Measurements from ENCODE around the gene COL26A1. TPM values are rescaled to one million over a fixed set of nuclear protein-coding genes. Genes with fewer than 3 reads are reported as not detected.

Gene COL26A1
- total RNA-seq, 2 donors from 2014 or later, result not detected

DNA sequence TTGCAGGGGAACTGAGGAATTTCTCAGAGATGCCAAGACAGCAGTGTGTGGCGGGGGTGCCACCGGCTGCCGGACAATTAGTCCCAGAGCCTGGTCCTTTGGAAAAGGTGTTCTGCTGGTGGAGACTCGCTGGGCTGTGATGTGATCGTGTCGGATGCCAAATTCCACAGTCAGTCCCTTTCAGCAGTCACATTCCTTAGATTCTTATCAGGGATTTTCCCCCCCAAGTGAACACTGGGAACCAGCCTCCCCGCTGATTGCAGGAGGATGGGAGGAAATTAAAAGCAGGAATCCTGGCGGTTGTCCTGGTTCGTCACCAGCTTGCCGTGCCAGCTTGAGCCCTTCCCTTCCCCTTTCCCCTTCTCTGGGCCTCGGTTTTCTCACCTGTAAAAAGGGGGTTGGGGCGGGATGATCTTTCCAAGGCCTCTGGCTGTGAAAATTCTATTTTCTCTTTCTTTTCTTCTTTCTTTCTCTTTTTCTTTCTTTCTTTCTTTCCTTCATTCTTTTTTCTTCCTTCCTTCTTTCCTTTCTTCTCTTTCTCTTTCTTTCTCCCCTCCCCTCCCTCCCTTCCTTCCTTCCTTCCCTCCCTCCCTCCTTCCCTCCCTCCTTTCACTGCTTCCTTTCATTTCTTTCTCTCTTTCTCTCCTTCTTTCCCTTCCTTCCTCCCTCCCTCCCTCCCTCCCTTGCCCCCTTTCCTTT is 39.6 kb downstream of the COL26A1 start:
- Histone ChIP-seq H3K4me3 (no peak overlapping the region), H3K4me1 (peaks cover 0 to 6% of the 10 kb centered on the region in 2 donors), H3K36me3 (no peaks in the 10 kb centered on the region), H3K27me3 (no peaks in the 10 kb centered on the region), H3K9me3 (peaks cover 0 to 4% of the 10 kb centered on the region in 2 donors), H3K27ac (no peak overlapping the region)
- TF ChIP-seq, protein P1, sequence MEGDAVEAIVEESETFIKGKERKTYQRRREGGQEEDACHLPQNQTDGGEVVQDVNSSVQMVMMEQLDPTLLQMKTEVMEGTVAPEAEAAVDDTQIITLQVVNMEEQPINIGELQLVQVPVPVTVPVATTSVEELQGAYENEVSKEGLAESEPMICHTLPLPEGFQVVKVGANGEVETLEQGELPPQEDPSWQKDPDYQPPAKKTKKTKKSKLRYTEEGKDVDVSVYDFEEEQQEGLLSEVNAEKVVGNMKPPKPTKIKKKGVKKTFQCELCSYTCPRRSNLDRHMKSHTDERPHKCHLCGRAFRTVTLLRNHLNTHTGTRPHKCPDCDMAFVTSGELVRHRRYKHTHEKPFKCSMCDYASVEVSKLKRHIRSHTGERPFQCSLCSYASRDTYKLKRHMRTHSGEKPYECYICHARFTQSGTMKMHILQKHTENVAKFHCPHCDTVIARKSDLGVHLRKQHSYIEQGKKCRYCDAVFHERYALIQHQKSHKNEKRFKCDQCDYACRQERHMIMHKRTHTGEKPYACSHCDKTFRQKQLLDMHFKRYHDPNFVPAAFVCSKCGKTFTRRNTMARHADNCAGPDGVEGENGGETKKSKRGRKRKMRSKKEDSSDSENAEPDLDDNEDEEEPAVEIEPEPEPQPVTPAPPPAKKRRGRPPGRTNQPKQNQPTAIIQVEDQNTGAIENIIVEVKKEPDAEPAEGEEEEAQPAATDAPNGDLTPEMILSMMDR (IDR thresholded peaks at IDR 0.05), result no peak
- no peak for DNase-seq (ENCODE audit: low spot score)

DNA sequence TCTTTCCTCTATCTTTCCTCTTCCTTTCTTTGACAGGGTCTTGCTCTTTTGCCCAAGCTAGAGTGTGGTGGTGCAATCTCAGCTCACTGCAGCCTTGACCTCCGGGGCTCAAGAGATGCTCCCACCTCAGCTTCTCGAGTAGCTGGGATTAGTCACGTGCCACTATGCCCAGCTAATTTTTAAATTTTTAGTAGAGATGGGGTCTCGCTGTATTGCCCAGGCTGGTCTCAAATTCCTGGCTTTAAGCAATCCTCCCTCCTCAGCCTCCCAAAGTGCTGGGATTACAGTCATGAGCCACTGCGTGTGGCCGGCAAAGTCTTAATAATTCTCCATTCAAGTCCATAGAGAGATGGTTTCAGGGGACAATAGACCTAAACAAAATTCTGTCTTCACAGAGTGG is 40.2 kb downstream of the COL26A1 start:
- Histone ChIP-seq H3K4me1 (peaks cover 0 to 6% of the 10 kb centered on the region in 2 donors), H3K27me3 (no peaks in the 10 kb centered on the region)
- TF ChIP-seq, protein P1 (IDR thresholded peaks at IDR 0.05), result no peak

DNA sequence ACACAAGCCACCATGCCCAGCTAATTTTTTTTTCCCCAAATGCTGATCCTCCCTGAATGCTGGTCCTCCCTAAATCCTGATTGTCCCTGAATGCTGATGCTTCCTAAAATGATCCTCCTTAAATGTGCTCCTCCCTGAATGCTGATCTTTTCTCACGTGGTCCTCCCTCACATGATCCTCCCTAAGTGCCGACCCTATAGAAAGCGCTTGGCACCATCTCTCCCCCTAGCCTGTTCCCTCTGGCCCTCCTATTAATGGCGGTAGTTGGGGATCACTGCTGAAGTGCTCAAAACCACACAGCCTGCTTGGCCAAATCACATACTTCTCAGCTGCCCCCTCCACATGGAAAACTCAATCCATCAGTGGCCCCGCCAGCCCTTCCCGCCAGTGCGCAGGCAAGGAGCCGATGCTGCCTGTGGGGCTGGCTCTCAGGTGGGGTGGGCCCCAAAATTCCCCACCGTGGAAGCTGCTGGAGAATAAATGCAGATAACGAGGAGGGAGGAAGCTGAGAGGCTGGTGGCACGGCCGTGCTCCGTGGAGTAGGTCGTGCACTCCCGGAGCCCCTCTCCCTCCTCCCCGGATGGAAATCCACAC is 42.9 kb downstream of the COL26A1 start:
- Histone ChIP-seq H3K4me1 (peaks cover 0 to 6% of the 10 kb centered on the region in 2 donors), H3K36me3 (no peaks in the 10 kb centered on the region), H3K9me3 (peaks cover 0 to 25% of the 10 kb centered on the region in 2 donors), H3K4me3 (no peak overlapping the region), H3K27me3 (no peaks in the 10 kb centered on the region), H3K27ac (no peak overlapping the region)
- TF ChIP-seq, protein P1 (IDR thresholded peaks at IDR 0.05), result no peak
- no peak for DNase-seq (ENCODE audit: low spot score)

More for the DNA sequence above, 40.2 kb downstream of the COL26A1 start:
- Histone ChIP-seq H3K4me3 (no peak overlapping the region), H3K36me3 (no peaks in the 10 kb centered on the region), H3K27ac (no peak overlapping the region), H3K9me3 (peaks cover 0 to 4% of the 10 kb centered on the region in 2 donors)
- no peak for DNase-seq (ENCODE audit: low spot score)

DNA sequence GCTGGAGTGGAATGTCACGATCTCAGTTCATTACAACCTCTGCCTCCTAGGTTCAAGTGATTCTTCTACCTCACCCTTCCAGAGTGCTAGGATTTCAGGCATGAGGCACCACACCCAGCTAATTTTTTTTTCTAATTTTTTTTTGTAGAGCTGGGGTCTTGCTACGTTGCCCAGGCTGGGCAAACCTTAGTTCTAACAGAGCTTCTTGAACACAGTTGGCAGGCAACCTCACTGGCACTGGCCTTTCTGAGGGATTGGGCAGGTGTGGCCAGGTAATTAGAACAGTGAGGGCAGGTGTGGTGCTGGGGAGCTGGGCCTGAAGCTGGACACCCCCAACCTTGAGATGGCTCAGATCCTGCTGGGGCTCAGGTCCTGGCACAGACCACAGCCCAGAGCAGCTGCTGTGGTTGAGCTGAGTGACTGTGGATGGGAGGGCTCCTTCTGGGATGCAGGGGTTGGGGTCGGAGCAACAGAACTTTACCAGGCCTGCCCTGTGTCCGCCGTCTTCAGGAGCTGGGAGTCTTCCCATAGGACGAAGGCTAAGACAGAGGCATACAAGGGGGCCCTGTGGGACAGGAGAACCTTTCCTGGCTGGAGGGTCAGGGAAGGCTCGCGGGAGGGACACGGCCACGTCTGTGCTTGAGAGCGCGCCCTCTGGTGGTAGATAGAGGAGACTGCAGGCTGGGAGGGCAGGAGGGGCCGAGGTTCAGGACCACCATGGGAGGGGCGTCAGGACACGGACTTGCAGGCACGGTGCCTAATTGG is 48.2 kb downstream of the COL26A1 start:
- H3K27me3 ChIP-seq, result no peaks in the 10 kb centered on the region
- TF ChIP-seq, protein P1 (IDR thresholded peaks at IDR 0.05), result peak; percentile 61 to 81
- peaks cover 0 to 22% of the 10 kb centered on the region in 2 donors for H3K9me3 ChIP-seq
- no peaks in the 10 kb centered on the region for H3K36me3 ChIP-seq
- no peak overlapping the region for H3K4me3 ChIP-seq
- H3K27ac ChIP-seq, result no peak overlapping the region
- H3K4me1 ChIP-seq, result peaks cover 0 to 3% of the 10 kb centered on the region in 2 donors
- DNase-seq (ENCODE audit: low spot score), result no peak

DNA sequence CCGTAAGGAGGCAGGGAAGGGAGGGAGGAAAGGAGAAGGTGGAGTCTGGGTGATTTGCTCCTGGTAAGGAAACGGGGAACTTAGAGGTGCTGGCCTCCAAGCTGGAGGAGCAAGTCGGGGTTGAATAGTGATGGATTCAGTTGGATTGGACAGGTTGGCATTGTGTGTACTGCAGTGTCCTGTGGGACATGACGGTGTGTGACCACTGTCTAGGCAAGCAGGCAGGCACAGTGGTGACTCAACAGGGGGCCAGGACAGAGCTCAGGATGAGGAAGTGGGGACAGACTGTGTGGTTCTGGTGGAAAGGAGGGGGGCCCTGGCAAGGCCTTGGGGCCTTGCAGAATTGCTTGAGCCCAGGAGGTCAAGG is 48.8 kb downstream of the COL26A1 start:
- Histone ChIP-seq H3K4me3 (no peak overlapping the region), H3K27ac (no peak overlapping the region), H3K4me1 (peaks cover 0 to 3% of the 10 kb centered on the region in 2 donors), H3K9me3 (peaks cover 0 to 22% of the 10 kb centered on the region in 2 donors), H3K36me3 (no peaks in the 10 kb centered on the region), H3K27me3 (no peaks in the 10 kb centered on the region)
- TF ChIP-seq, protein P1 (IDR thresholded peaks at IDR 0.05), result peak in 1 of 2 donors; percentile 2
- DNase-seq (ENCODE audit: low spot score), result no peak

Measured in right atrium auricular region (tissue), 2 donors.